Cardiac muscle cell (in vitro differentiated cells and primary cell): ENCODE measurements around the gene IP6K2. TPM values are rescaled to one million over a fixed set of nuclear protein-coding genes. Genes with fewer than 3 reads are reported as not detected.

Source experiments
- DNase-seq, 2 donors: peaks; one replicate each; pipeline versions ENCODE4 v3.0.0 to v3.0.0-alpha.2; 2010 to 2017; ENCODE audit warnings: low read depth in 1 of 2, low spot score in 1 of 2
- H3K27ac ChIP-seq: fragments of 200-600 bp; sonication (generic); 2 replicates; pipeline ENCODE4 v1.5.1; 2016
- H3K27me3 ChIP-seq: fragments of 200-600 bp; sonication (generic); 2 replicates; pipeline ENCODE4 v1.6.0; 2016; ENCODE audit warnings: control low read depth
- H3K36me3 ChIP-seq: fragments of 200-600 bp; sonication (generic); 2 replicates; pipeline ENCODE4 v1.5.1; 2016; ENCODE audit warnings: control low read depth
- H3K4me1 ChIP-seq: fragments of 200-600 bp; sonication (generic); 2 replicates; pipeline ENCODE4 v1.8.1; 2017; ENCODE audit warnings: low read depth, mild to moderate bottlenecking, mixed run types
- H3K4me3 ChIP-seq: fragments of 200-600 bp; sonication (generic); 2 replicates; pipeline ENCODE4 v1.5.1; 2016; ENCODE audit warnings: mild to moderate bottlenecking
- H3K9me3 ChIP-seq: fragments of 200-600 bp; sonication (generic); 2 replicates; pipeline ENCODE4 v1.5.1; 2017; ENCODE audit warnings: low read depth, mild to moderate bottlenecking, control low read depth
- polyA plus RNA-seq: library from polyadenylated mRNA; unstranded; fragments of >200 nt; fragmentation: Nextera tagmentation; extraction: Ambion mirVana; gene quantifications from 2 replicates; pipeline ENCODE4 v1.2.1, GENCODE V29; 2016
- total RNA-seq: library from RNA; depleted of rRNA; stranded (reverse); fragments of >200 nt; gene quantifications from 2 replicates; pipeline ENCODE4 v1.2.3, GENCODE V29; 2016
- TF ChIP-seq, protein P1 (sequence below): IDR thresholded peaks from 2 replicates; pipeline ENCODE4 v1.5.1; 2012; ENCODE audit warnings: low read depth, mild to moderate bottlenecking, low read length

Gene IP6K2
- total and polyA plus RNA-seq, 2 experiments from 2014 or later: 119 to 130 TPM

- TF ChIP-seq, protein P1, sequence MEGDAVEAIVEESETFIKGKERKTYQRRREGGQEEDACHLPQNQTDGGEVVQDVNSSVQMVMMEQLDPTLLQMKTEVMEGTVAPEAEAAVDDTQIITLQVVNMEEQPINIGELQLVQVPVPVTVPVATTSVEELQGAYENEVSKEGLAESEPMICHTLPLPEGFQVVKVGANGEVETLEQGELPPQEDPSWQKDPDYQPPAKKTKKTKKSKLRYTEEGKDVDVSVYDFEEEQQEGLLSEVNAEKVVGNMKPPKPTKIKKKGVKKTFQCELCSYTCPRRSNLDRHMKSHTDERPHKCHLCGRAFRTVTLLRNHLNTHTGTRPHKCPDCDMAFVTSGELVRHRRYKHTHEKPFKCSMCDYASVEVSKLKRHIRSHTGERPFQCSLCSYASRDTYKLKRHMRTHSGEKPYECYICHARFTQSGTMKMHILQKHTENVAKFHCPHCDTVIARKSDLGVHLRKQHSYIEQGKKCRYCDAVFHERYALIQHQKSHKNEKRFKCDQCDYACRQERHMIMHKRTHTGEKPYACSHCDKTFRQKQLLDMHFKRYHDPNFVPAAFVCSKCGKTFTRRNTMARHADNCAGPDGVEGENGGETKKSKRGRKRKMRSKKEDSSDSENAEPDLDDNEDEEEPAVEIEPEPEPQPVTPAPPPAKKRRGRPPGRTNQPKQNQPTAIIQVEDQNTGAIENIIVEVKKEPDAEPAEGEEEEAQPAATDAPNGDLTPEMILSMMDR: no peak
- no peak overlapping the region for H3K27ac ChIP-seq
- H3K9me3 ChIP-seq: no peaks in the 10 kb centered on the region
- H3K4me3 ChIP-seq: no peak overlapping the region
- no peaks in the 10 kb centered on the region for H3K4me1 ChIP-seq
- no peak for DNase-seq
- no peaks in the 10 kb centered on the region for H3K27me3 ChIP-seq
- peaks cover 20% of the 10 kb centered on the region for H3K36me3 ChIP-seq
These were observed 42.5 kb downstream of the IP6K2 start for GRCh38 chr3:48674505-48674904.

DNA sequence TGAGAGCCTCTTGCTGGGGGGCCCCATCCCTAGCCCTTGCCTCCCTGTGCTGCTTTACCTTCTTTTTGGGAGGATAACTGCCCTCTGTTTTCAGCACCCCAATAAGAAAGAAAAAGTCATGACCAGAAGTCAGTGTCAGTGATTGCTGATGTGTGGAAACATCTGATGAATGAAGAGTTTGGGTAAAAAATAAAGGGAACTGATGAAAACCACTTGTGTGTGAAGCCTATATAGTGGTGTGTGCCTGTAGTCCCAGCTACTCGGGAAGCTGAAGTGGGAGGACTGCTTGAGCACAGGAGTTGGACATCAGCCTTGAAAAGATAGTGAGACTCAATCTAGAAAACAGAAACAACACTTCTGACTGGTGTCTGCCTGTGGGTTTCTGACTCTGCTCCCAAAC lies 44.5 kb downstream of the IP6K2 start:
- H3K4me1 ChIP-seq: no peaks in the 10 kb centered on the region
- H3K27me3 ChIP-seq: no peaks in the 10 kb centered on the region
- no peaks in the 10 kb centered on the region for H3K9me3 ChIP-seq
- peaks cover 13% of the 10 kb centered on the region for H3K36me3 ChIP-seq
- no peak for DNase-seq
- H3K27ac ChIP-seq: no peak overlapping the region
- no peak overlapping the region for H3K4me3 ChIP-seq
- TF ChIP-seq, protein P1: no peak

DNA sequence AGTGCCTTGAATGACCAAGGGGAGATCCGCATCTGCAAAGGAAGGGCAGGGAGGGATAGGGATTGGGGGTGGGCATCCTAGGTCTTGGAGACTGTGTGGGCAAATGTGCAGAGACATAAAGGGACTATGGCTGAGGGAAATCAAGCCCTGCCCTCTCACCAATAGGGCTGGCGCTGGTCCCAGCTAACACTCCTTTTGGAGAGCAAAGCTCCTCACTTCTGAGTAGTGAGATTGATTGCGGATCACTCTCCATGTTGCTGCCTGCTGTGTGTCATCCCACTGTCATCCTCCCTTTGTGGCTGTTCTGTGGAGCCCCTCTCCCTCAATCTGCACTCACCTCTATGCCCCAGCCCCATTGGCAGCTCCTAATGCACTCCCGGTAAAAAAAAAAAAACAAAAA lies 52.1 kb downstream of the IP6K2 start:
- DNase-seq: no peak
- Histone ChIP-seq H3K27ac (peak overlapping the region; percentile 98), H3K9me3 (no peaks in the 10 kb centered on the region), H3K36me3 (no peaks in the 10 kb centered on the region), H3K27me3 (no peaks in the 10 kb centered on the region), H3K4me1 (no peaks in the 10 kb centered on the region), H3K4me3 (no peak overlapping the region)
- TF ChIP-seq, protein P1: no peak

GRCh38 chr3:48664313-48664644 lies 52.7 kb downstream of the IP6K2 start:
- no peak overlapping the region for H3K4me3 ChIP-seq
- TF ChIP-seq, protein P1: no peak
- no peak for DNase-seq

GRCh38 chr3:48663489-48664312 lies 53.3 kb downstream of the IP6K2 start:
- H3K4me1 ChIP-seq: no peaks in the 10 kb centered on the region
- H3K4me3 ChIP-seq: peak overlapping the region; percentile 49
- H3K36me3 ChIP-seq: no peaks in the 10 kb centered on the region
- H3K27ac ChIP-seq: peak overlapping the region; percentile 98
- H3K9me3 ChIP-seq: no peaks in the 10 kb centered on the region
- TF ChIP-seq, protein P1: peak; percentile 90
- peak; percentile 99 for DNase-seq
- H3K27me3 ChIP-seq: no peaks in the 10 kb centered on the region

More at GRCh38 chr3:48664313-48664644, 52.7 kb downstream of the IP6K2 start:
- Histone ChIP-seq H3K27ac (peak overlapping the region; percentile 98), H3K36me3 (no peaks in the 10 kb centered on the region), H3K9me3 (no peaks in the 10 kb centered on the region), H3K4me1 (no peaks in the 10 kb centered on the region), H3K27me3 (no peaks in the 10 kb centered on the region)
